ENCODE results near the gene HOXC13.

HOXC13 gene

GRCh38 chr12:53955036-53955775 is 16.6 kb downstream of the HOXC13 start:
- no peak for FAIRE-seq

- FAIRE-seq, result no peak
These were observed 17.2 kb downstream of the HOXC13 start for GRCh38 chr12:53955776-53956250.

- FAIRE-seq, result no peak
These were observed 17.7 kb downstream of the HOXC13 start for GRCh38 chr12:53956251-53956887.

- FAIRE-seq, result no peak
These were observed 18.4 kb downstream of the HOXC13 start for GRCh38 chr12:53956914-53957536.

GRCh38 chr12:53958128-53958527 is 19.5 kb downstream of the HOXC13 start:
- FAIRE-seq, result no peak

- FAIRE-seq, result no peak
These were observed 20.7 kb downstream of the HOXC13 start for GRCh38 chr12:53959314-53959713.

GRCh38 chr12:53960187-53961024 is 21.8 kb downstream of the HOXC13 start:
- FAIRE-seq, result no peak

GRCh38 chr12:53961025-53961761 is 22.6 kb downstream of the HOXC13 start:
- FAIRE-seq, result no peak

- no peak for FAIRE-seq
These were observed 24.4 kb downstream of the HOXC13 start for GRCh38 chr12:53963005-53963404.

- no peak for FAIRE-seq
These were observed 25.0 kb downstream of the HOXC13 start for GRCh38 chr12:53963434-53964314.

GRCh38 chr12:53964315-53964713 is 25.7 kb downstream of the HOXC13 start:
- no peak for FAIRE-seq

GRCh38 chr12:53965281-53966084 is 26.9 kb downstream of the HOXC13 start:
- no peak for FAIRE-seq

GRCh38 chr12:53966085-53966384 is 27.4 kb downstream of the HOXC13 start:
- no peak for FAIRE-seq

GRCh38 chr12:53966385-53967133 is 27.9 kb downstream of the HOXC13 start:
- FAIRE-seq, result no peak

GRCh38 chr12:53967421-53967925 is 28.8 kb downstream of the HOXC13 start:
- FAIRE-seq, result no peak

- FAIRE-seq, result no peak
These were observed 29.8 kb downstream of the HOXC13 start for GRCh38 chr12:53968214-53969127.

- FAIRE-seq, result no peak
These were observed 31.1 kb downstream of the HOXC13 start for GRCh38 chr12:53969588-53970259.

- FAIRE-seq, result no peak
These were observed 31.8 kb downstream of the HOXC13 start for GRCh38 chr12:53970451-53970850.
